Measurements from ENCODE around the gene CENPVL1. TPM values are rescaled to one million over a fixed set of nuclear protein-coding genes. Genes with fewer than 3 reads are reported as not detected.
"Not testable (repeated sequence)": the region's sequence is repeated elsewhere in the genome, so short reads cannot be mapped to it uniquely, and the experiment has no call there.

Gene CENPVL1
- not detected for total RNA-seq
- total RNA-seq (2013) = not detected
- 0 reads per million in 29 experiments for total RNA-seq

GRCh38 chrX:51710277-51711164 is at the start of gene CENPVL1:
CENPVL1 (plus strand) TSS chrX:51710512; CDS start chrX:51710512, 0 bp downstream.
- not testable (repeated sequence) for H3K4me3 Mint-ChIP-seq

GRCh38 chrX:51665981-51666380 is 44.3 kb upstream of the CENPVL1 start:
- H3K36me3 ChIP-seq (ENCODE audit: control insufficient read depth in 2 of 2, extremely low read depth in 1 of 2, insufficient read depth in 1 of 2, low read length in 1 of 2) = no peaks in the 10 kb centered on the region
- Mint-ChIP-seq H3K36me3 (no peaks in the 10 kb centered on the region), H3K4me1 (peaks cover 0 to 3% (median 0%) of the 10 kb centered on the region in 3 donors), H3K4me3 (no peak overlapping the region), H3K27me3 (peaks cover 11 to 21% of the 10 kb centered on the region in 2 donors), H3K9me3 (no peaks in the 10 kb centered on the region), H3K27ac (no peak overlapping the region)
- WGBS (ENCODE audit: insufficient coverage) = no CpG with 5 or more reads among the region's 5 CpGs
- H3K9me3 ChIP-seq = no peaks in the 10 kb centered on the region
- peaks cover 0 to 3% of the 10 kb centered on the region in 2 experiments for H3K27me3 ChIP-seq (replicated peaks in 1 of 2; ENCODE audit: control insufficient read depth in 2 of 2, extremely low read depth in 1 of 2, insufficient read depth in 2 of 2, low read length in 1 of 2)
- no peak for ATAC-seq (replicated peaks in 1 of 4)
- H3K4me3 ChIP-seq (ENCODE audit: control insufficient read depth in 1 of 2, extremely low read depth in 1 of 2, low read length in 1 of 2) = no peak overlapping the region
- H3K27ac ChIP-seq (ENCODE audit: low read length) = no peak overlapping the region
- ChIA-PET CTCF (no interaction called here), POLR2A (no interaction called here)
- no peak for DNase-seq
- peaks cover 0 to 2% of the 10 kb centered on the region in 2 experiments for H3K4me1 ChIP-seq (ENCODE audit: control insufficient read depth in 1 of 2, extremely low read depth in 1 of 2, insufficient read depth in 2 of 2, low read length in 2 of 2)

More at GRCh38 chrX:51710277-51711164, at the start of gene CENPVL1:
- H3K36me3 Mint-ChIP-seq; DNase-seq; H3K9me3 ChIP-seq; POLR2A ChIA-PET; H3K27me3 ChIP-seq (replicated peaks in 1 of 2; ENCODE audit: control insufficient read depth in 2 of 2, extremely low read depth in 1 of 2, insufficient read depth in 2 of 2, low read length in 1 of 2); ATAC-seq (replicated peaks in 1 of 4); H3K27me3 Mint-ChIP-seq; H3K36me3 ChIP-seq (ENCODE audit: control insufficient read depth in 2 of 2, extremely low read depth in 1 of 2, insufficient read depth in 1 of 2, low read length in 1 of 2); H3K9me3 Mint-ChIP-seq; H3K4me3 ChIP-seq (ENCODE audit: control insufficient read depth in 1 of 2, extremely low read depth in 1 of 2, low read length in 1 of 2); H3K4me1 Mint-ChIP-seq; H3K27ac ChIP-seq (ENCODE audit: low read length); CTCF ChIA-PET; H3K4me1 ChIP-seq (ENCODE audit: control insufficient read depth in 1 of 2, extremely low read depth in 1 of 2, insufficient read depth in 2 of 2, low read length in 2 of 2); H3K27ac Mint-ChIP-seq: not testable (repeated sequence)
- WGBS (ENCODE audit: insufficient coverage) = no CpG with 5 or more reads among the region's 87 CpGs

- H3K4me3 Mint-ChIP-seq; H3K9me3 ChIP-seq; H3K4me1 ChIP-seq (ENCODE audit: control insufficient read depth in 1 of 2, extremely low read depth in 1 of 2, insufficient read depth in 2 of 2, low read length in 2 of 2); DNase-seq; H3K27ac ChIP-seq (ENCODE audit: low read length); H3K27ac Mint-ChIP-seq; H3K36me3 Mint-ChIP-seq; H3K27me3 Mint-ChIP-seq; ATAC-seq (replicated peaks in 1 of 4); H3K4me3 ChIP-seq (ENCODE audit: control insufficient read depth in 1 of 2, extremely low read depth in 1 of 2, low read length in 1 of 2); CTCF ChIA-PET; POLR2A ChIA-PET; H3K4me1 Mint-ChIP-seq; H3K27me3 ChIP-seq (replicated peaks in 1 of 2; ENCODE audit: control insufficient read depth in 2 of 2, extremely low read depth in 1 of 2, insufficient read depth in 2 of 2, low read length in 1 of 2); H3K9me3 Mint-ChIP-seq; H3K36me3 ChIP-seq (ENCODE audit: control insufficient read depth in 2 of 2, extremely low read depth in 1 of 2, insufficient read depth in 1 of 2, low read length in 1 of 2): not testable (repeated sequence)
- WGBS (ENCODE audit: insufficient coverage) = no CpG with 5 or more reads among the region's 18 CpGs
Observed at GRCh38 chrX:51679689-51680433, 30.5 kb upstream of the CENPVL1 start.

GRCh38 chrX:51681808-51682719 is 28.2 kb upstream of the CENPVL1 start:
- H3K27ac Mint-ChIP-seq; CTCF ChIA-PET; H3K27me3 ChIP-seq (replicated peaks in 1 of 2; ENCODE audit: control insufficient read depth in 2 of 2, extremely low read depth in 1 of 2, insufficient read depth in 2 of 2, low read length in 1 of 2); H3K27ac ChIP-seq (ENCODE audit: low read length); H3K36me3 Mint-ChIP-seq; H3K4me1 Mint-ChIP-seq; H3K9me3 ChIP-seq; DNase-seq; POLR2A ChIA-PET; H3K4me3 Mint-ChIP-seq; H3K4me3 ChIP-seq (ENCODE audit: control insufficient read depth in 1 of 2, extremely low read depth in 1 of 2, low read length in 1 of 2); ATAC-seq (replicated peaks in 1 of 4); H3K9me3 Mint-ChIP-seq; H3K27me3 Mint-ChIP-seq; H3K4me1 ChIP-seq (ENCODE audit: control insufficient read depth in 1 of 2, extremely low read depth in 1 of 2, insufficient read depth in 2 of 2, low read length in 2 of 2); H3K36me3 ChIP-seq (ENCODE audit: control insufficient read depth in 2 of 2, extremely low read depth in 1 of 2, insufficient read depth in 1 of 2, low read length in 1 of 2): not testable (repeated sequence)
- WGBS (ENCODE audit: insufficient coverage) = no CpG with 5 or more reads among the region's 88 CpGs

GRCh38 chrX:51682720-51683062 is 27.6 kb upstream of the CENPVL1 start, which contains the start of gene CENPVL2:
CENPVL2 (minus strand) TSS chrX:51682831; CDS start chrX:51682831, 0 bp downstream.
- H3K27me3 Mint-ChIP-seq; H3K27ac Mint-ChIP-seq; H3K36me3 ChIP-seq (ENCODE audit: control insufficient read depth in 2 of 2, extremely low read depth in 1 of 2, insufficient read depth in 1 of 2, low read length in 1 of 2); DNase-seq; H3K9me3 Mint-ChIP-seq; H3K9me3 ChIP-seq; H3K36me3 Mint-ChIP-seq; POLR2A ChIA-PET; ATAC-seq (replicated peaks in 1 of 4); H3K4me1 Mint-ChIP-seq; H3K4me1 ChIP-seq (ENCODE audit: control insufficient read depth in 1 of 2, extremely low read depth in 1 of 2, insufficient read depth in 2 of 2, low read length in 2 of 2); H3K4me3 Mint-ChIP-seq; H3K27me3 ChIP-seq (replicated peaks in 1 of 2; ENCODE audit: control insufficient read depth in 2 of 2, extremely low read depth in 1 of 2, insufficient read depth in 2 of 2, low read length in 1 of 2); CTCF ChIA-PET; H3K27ac ChIP-seq (ENCODE audit: low read length); H3K4me3 ChIP-seq (ENCODE audit: control insufficient read depth in 1 of 2, extremely low read depth in 1 of 2, low read length in 1 of 2): not testable (repeated sequence)
- no CpG with 5 or more reads among the region's 30 CpGs for WGBS (ENCODE audit: insufficient coverage)

- no peaks in the 10 kb centered on the region for H3K9me3 Mint-ChIP-seq
- no peaks in the 10 kb centered on the region for H3K36me3 Mint-ChIP-seq
- Histone ChIP-seq H3K27ac (ENCODE audit: low read length) (no peak overlapping the region), H3K4me1 (ENCODE audit: control insufficient read depth in 1 of 2, extremely low read depth in 1 of 2, insufficient read depth in 2 of 2, low read length in 2 of 2) (no peaks in the 10 kb centered on the region), H3K36me3 (ENCODE audit: control insufficient read depth in 2 of 2, extremely low read depth in 1 of 2, insufficient read depth in 1 of 2, low read length in 1 of 2) (no peaks in the 10 kb centered on the region), H3K27me3 (replicated peaks in 1 of 2; ENCODE audit: control insufficient read depth in 2 of 2, extremely low read depth in 1 of 2, insufficient read depth in 2 of 2, low read length in 1 of 2) (no peaks in the 10 kb centered on the region), H3K9me3 (no peaks in the 10 kb centered on the region), H3K4me3 (ENCODE audit: control insufficient read depth in 1 of 2, extremely low read depth in 1 of 2, low read length in 1 of 2) (no peak overlapping the region)
- H3K4me1 Mint-ChIP-seq = no peaks in the 10 kb centered on the region
- peaks cover 7 to 44% of the 10 kb centered on the region in 2 donors for H3K27me3 Mint-ChIP-seq
- H3K27ac Mint-ChIP-seq = no peak overlapping the region
- WGBS (ENCODE audit: insufficient coverage) = 40% methylated on average over 1 of the region's 6 CpGs
- no peak for DNase-seq
- ATAC-seq (replicated peaks in 1 of 4) = no peak
- ChIA-PET CTCF (interaction anchor here in 1 of 2 donors (0.6 kb wide), 1 partner anchor 192 kb away, joined by 3 read pairs; no protein-coding TSS in a partner anchor), POLR2A (no interaction called here)
- no peak overlapping the region for H3K4me3 Mint-ChIP-seq
Observed at GRCh38 chrX:51694254-51694653, 16.1 kb upstream of the CENPVL1 start.

All from T-cell (primary cell).